Mesenchymal stem cell (in vitro differentiated cells and primary cell): Measurements from ENCODE around the gene RYR2.

Source experiments
- DNase-seq: peaks from one replicate; pipeline ENCODE4 v3.0.0-alpha.2; 2013
- H2AFZ ChIP-seq: one replicate; pipeline ENCODE4 v1.6.1; 2013; ENCODE audit warnings: low read depth, mild to moderate bottlenecking, control low read depth, inconsistent platforms, low read length, moderate library complexity
- H2AK5ac ChIP-seq: 2 replicates; pipeline ENCODE4 v1.6.1; 2013; ENCODE audit warnings: low read length, moderate library complexity, mild to moderate bottlenecking, inconsistent platforms; ENCODE audit not compliant: severe bottlenecking
- H2BK120ac ChIP-seq: one replicate; pipeline ENCODE4 v1.6.1; 2013; ENCODE audit warnings: low read depth, mild to moderate bottlenecking, inconsistent platforms, low read length, moderate library complexity
- H2BK12ac ChIP-seq, 2 experiments: one replicate each; pipeline ENCODE4 v1.6.1; 2013; ENCODE audit warnings: inconsistent platforms in 2 of 2, low read length in 2 of 2, mild to moderate bottlenecking in 2 of 2, moderate library complexity in 2 of 2, control low read depth in 1 of 2
- H2BK15ac ChIP-seq: one replicate; pipeline ENCODE4 v1.6.1; 2013; ENCODE audit warnings: mild to moderate bottlenecking, low read depth, inconsistent platforms; ENCODE audit not compliant: poor library complexity, severe bottlenecking
- H2BK5ac ChIP-seq: 2 replicates; pipeline ENCODE4 v1.6.1; 2013; ENCODE audit warnings: low read depth, mild to moderate bottlenecking, low read length, control low read depth, inconsistent platforms; ENCODE audit not compliant: poor library complexity, severe bottlenecking
- H3K14ac ChIP-seq, 2 experiments: one replicate each; pipeline ENCODE4 v1.6.1; 2013; ENCODE audit warnings: inconsistent platforms in 2 of 2, low read length in 2 of 2, control low read depth in 1 of 2, mild to moderate bottlenecking in 1 of 2, moderate library complexity in 1 of 2
- H3K18ac ChIP-seq, 2 experiments: one replicate each; pipeline ENCODE4 v1.6.1; 2013; ENCODE audit warnings: inconsistent platforms in 2 of 2, low read length in 2 of 2, control low read depth in 1 of 2, low read depth in 1 of 2, mild to moderate bottlenecking in 1 of 2
- H3K23ac ChIP-seq, 2 experiments: one replicate each; pipeline ENCODE4 v1.6.1; 2013; ENCODE audit warnings: inconsistent platforms in 2 of 2, low read length in 2 of 2, mild to moderate bottlenecking in 2 of 2, moderate library complexity in 2 of 2, control low read depth in 1 of 2
- H3K27ac ChIP-seq: 2 replicates; pipeline ENCODE4 v1.5.1; 2013; ENCODE audit warnings: mild to moderate bottlenecking, moderate library complexity, low read length, control low read depth, inconsistent platforms; ENCODE audit not compliant: poor library complexity, severe bottlenecking
- H3K27me3 ChIP-seq, 2 experiments: 2 replicates each; pipeline versions ENCODE4 v1.6.1 to v1.7.0; 2013; ENCODE audit warnings: low read length in 2 of 2, mild to moderate bottlenecking in 2 of 2, moderate library complexity in 2 of 2, control low read depth in 1 of 2, inconsistent platforms in 1 of 2; ENCODE audit not compliant: control insufficient read depth in 1 of 2, insufficient read depth in 1 of 2
- H3K36me3 ChIP-seq, 2 experiments: 2 replicates each; pipeline versions ENCODE4 v1.6.1 to v1.7.0; 2013; ENCODE audit warnings: low read length in 2 of 2, control low read depth in 1 of 2, inconsistent platforms in 1 of 2, low read depth in 1 of 2, mild to moderate bottlenecking in 1 of 2; ENCODE audit not compliant: insufficient read depth in 2 of 2, control insufficient read depth in 1 of 2
- H3K4ac ChIP-seq, 2 experiments: one replicate each; pipeline ENCODE4 v1.6.1; 2013; ENCODE audit warnings: inconsistent platforms in 2 of 2, low read length in 2 of 2, mild to moderate bottlenecking in 2 of 2, moderate library complexity in 2 of 2, control low read depth in 1 of 2, low read depth in 1 of 2
- H3K4me1 ChIP-seq: 2 replicates; pipeline ENCODE4 v1.6.1; 2013; ENCODE audit warnings: low read depth, low read length, control low read depth; ENCODE audit not compliant: control insufficient read depth, insufficient read depth
- H3K4me2 ChIP-seq: 2 replicates; pipeline ENCODE4 v1.6.1; 2013; ENCODE audit warnings: low read length, mild to moderate bottlenecking, inconsistent platforms; ENCODE audit not compliant: poor library complexity, severe bottlenecking
- H3K4me3 ChIP-seq, 2 experiments: 2 replicates each; pipeline versions ENCODE4 v1.5.1 to v1.7.0; 2013; ENCODE audit warnings: low read length in 2 of 2, mild to moderate bottlenecking in 2 of 2, control low read depth in 1 of 2, low read depth in 1 of 2; ENCODE audit not compliant: insufficient read depth in 1 of 2
- H3K79me1 ChIP-seq: replicated peaks from 2 replicates; pipeline ENCODE4 v1.6.1; 2013; ENCODE audit warnings: mild to moderate bottlenecking, control low read depth, low read length, inconsistent platforms; ENCODE audit not compliant: poor library complexity, severe bottlenecking
- H3K9ac ChIP-seq: 2 replicates; pipeline ENCODE4 v1.7.0; 2013; ENCODE audit warnings: mild to moderate bottlenecking, low read length, moderate library complexity
- H3K9me3 ChIP-seq: 2 replicates; pipeline ENCODE4 v1.7.0; 2013; ENCODE audit warnings: mild to moderate bottlenecking, low read length; ENCODE audit not compliant: control insufficient read depth
- H4K8ac ChIP-seq: one replicate; pipeline ENCODE4 v1.6.1; 2013; ENCODE audit warnings: inconsistent platforms, mild to moderate bottlenecking, low read length, moderate library complexity
- H4K91ac ChIP-seq: one replicate; pipeline ENCODE4 v1.6.1; 2013; ENCODE audit warnings: mild to moderate bottlenecking, low read length, inconsistent platforms
- WGBS: methylation state at CpG from one replicate; pipeline ENCODE4 v1.1.7; 2013; ENCODE audit warnings: mixed read lengths; 5-methylcytosine and 5-hydroxymethylcytosine counted together

The RYR2 gene

GRCh38 chr1:237736372-237737029 lies 694.5 kb downstream of the RYR2 start:
- Histone ChIP-seq H4K8ac (no peak overlapping the region), H3K36me3 (no peaks in the 10 kb centered on the region), H2BK15ac (no peak overlapping the region), H2BK120ac (no peak overlapping the region), H3K79me1 (no peaks in the 10 kb centered on the region), H2AK5ac (no peak overlapping the region), H2BK5ac (no peak overlapping the region), H3K23ac (no peak overlapping the region), H3K18ac (no peak overlapping the region), H4K91ac (no peak overlapping the region), H3K4me3 (no peak overlapping the region), H3K9ac (no peak overlapping the region), H3K27me3 (no peaks in the 10 kb centered on the region), H3K4ac (no peak overlapping the region), H3K27ac (no peak overlapping the region), H3K9me3 (peaks cover 4% of the 10 kb centered on the region), H2BK12ac (no peak overlapping the region), H3K4me1 (no peaks in the 10 kb centered on the region), H3K4me2 (no peak overlapping the region), H2AFZ (no peak overlapping the region), H3K14ac (no peak overlapping the region)
- 68% methylated on average over 8 of the region's 8 CpGs for WGBS
- DNase-seq = no peak

GRCh38 chr1:237737448-237737847 lies 695.5 kb downstream of the RYR2 start:
- Histone ChIP-seq H2BK15ac (no peak overlapping the region), H3K4me3 (no peak overlapping the region), H4K91ac (no peak overlapping the region), H3K4me1 (no peaks in the 10 kb centered on the region), H4K8ac (no peak overlapping the region), H3K9ac (no peak overlapping the region), H3K36me3 (no peaks in the 10 kb centered on the region), H3K27ac (no peak overlapping the region), H2BK5ac (no peak overlapping the region), H2BK120ac (no peak overlapping the region), H2AFZ (no peak overlapping the region), H3K14ac (no peak overlapping the region), H3K4ac (no peak overlapping the region), H3K9me3 (peaks cover 4% of the 10 kb centered on the region), H3K79me1 (no peaks in the 10 kb centered on the region), H2BK12ac (no peak overlapping the region), H3K27me3 (no peaks in the 10 kb centered on the region), H3K23ac (no peak overlapping the region), H3K4me2 (no peak overlapping the region), H2AK5ac (no peak overlapping the region), H3K18ac (no peak overlapping the region)
- DNase-seq = no peak

GRCh38 chr1:237737938-237738610 lies 696.1 kb downstream of the RYR2 start:
- no peak overlapping the region for H3K18ac ChIP-seq
- H3K4ac ChIP-seq = no peak overlapping the region
- no peak overlapping the region for H3K9ac ChIP-seq
- no peak overlapping the region for H2AFZ ChIP-seq
- no peaks in the 10 kb centered on the region for H3K4me1 ChIP-seq
- no peak overlapping the region for H2BK15ac ChIP-seq
- no peak overlapping the region for H3K14ac ChIP-seq
- no peak overlapping the region for H2BK12ac ChIP-seq
- no peak overlapping the region for H3K23ac ChIP-seq
- H3K27me3 ChIP-seq = no peaks in the 10 kb centered on the region
- H2AK5ac ChIP-seq = no peak overlapping the region
- WGBS = 90% methylated on average over 5 of the region's 5 CpGs
- no peak overlapping the region for H3K4me3 ChIP-seq
- H4K8ac ChIP-seq = no peak overlapping the region
- H3K4me2 ChIP-seq = no peak overlapping the region
- no peaks in the 10 kb centered on the region for H3K36me3 ChIP-seq
- no peak overlapping the region for H3K27ac ChIP-seq
- H2BK120ac ChIP-seq = no peak overlapping the region
- DNase-seq = no peak
- no peak overlapping the region for H2BK5ac ChIP-seq
- no peak overlapping the region for H4K91ac ChIP-seq
- H3K9me3 ChIP-seq = peaks cover 4% of the 10 kb centered on the region
- H3K79me1 ChIP-seq = no peaks in the 10 kb centered on the region

- no peak overlapping the region for H2BK5ac ChIP-seq
- no peak overlapping the region for H2BK120ac ChIP-seq
- no peak overlapping the region for H4K91ac ChIP-seq
- no peak overlapping the region for H3K4me3 ChIP-seq
- no peak overlapping the region for H2BK12ac ChIP-seq
- H3K27me3 ChIP-seq = no peaks in the 10 kb centered on the region
- H3K23ac ChIP-seq = no peak overlapping the region
- no peak overlapping the region for H2BK15ac ChIP-seq
- H3K14ac ChIP-seq = no peak overlapping the region
- H3K9me3 ChIP-seq = peaks cover 4% of the 10 kb centered on the region
- no peaks in the 10 kb centered on the region for H3K79me1 ChIP-seq
- WGBS = 97% methylated on average over 2 of the region's 3 CpGs
- no peak overlapping the region for H3K27ac ChIP-seq
- H3K4ac ChIP-seq = no peak overlapping the region
- DNase-seq = no peak
- H3K36me3 ChIP-seq = no peaks in the 10 kb centered on the region
- H3K4me1 ChIP-seq = no peaks in the 10 kb centered on the region
- no peak overlapping the region for H4K8ac ChIP-seq
- H3K4me2 ChIP-seq = no peak overlapping the region
- no peak overlapping the region for H3K18ac ChIP-seq
- H3K9ac ChIP-seq = no peak overlapping the region
- no peak overlapping the region for H2AFZ ChIP-seq
- no peak overlapping the region for H2AK5ac ChIP-seq
Observed at GRCh38 chr1:237740846-237741245, 698.9 kb downstream of the RYR2 start.
